CD4-positive, alpha-beta T cell (primary cell): ENCODE results near the gene NLRP12. TPM values are rescaled to one million over a fixed set of nuclear protein-coding genes. Genes with fewer than 3 reads are reported as not detected.

Source experiments
- ATAC-seq: fragments of 200-7000 bp; cut with Tn5 transposase; one replicate; pipeline ENCODE4 v1.10.0; 2022; ENCODE audit warnings: mild to moderate bottlenecking; ENCODE audit not compliant: poor library complexity
- CTCF ChIA-PET: fragments of 350-600 bp; sonication (Branson Sonifier 250); formaldehyde crosslinking; loops from one replicate; lab custom pipeline; 2021; ENCODE audit warnings: antibody characterized with exemption, inconsistent platforms; lab: Charles Lee
- POLR2A ChIA-PET: fragments of 350-600 bp; sonication (Branson Sonifier 250); formaldehyde crosslinking; loops from one replicate; lab custom pipeline; 2021; ENCODE audit warnings: antibody characterized with exemption, inconsistent platforms; lab: Charles Lee
- DNase-seq, 14 experiments: peaks; one replicate each; pipeline ENCODE4 v3.0.0-alpha.2; 2013 to 2020; ENCODE audit warnings: mixed read lengths in 2 of 14
- H3K27ac ChIP-seq, 2 donors: one replicate each; pipeline versions ENCODE4 v1.5.1 to v1.7.0; 2013; ENCODE audit warnings: low read length in 2 of 2, low read depth in 1 of 2, mild to moderate bottlenecking in 1 of 2
- H3K27me3 ChIP-seq, 2 experiments: 1 replicate in 1 of 2; 2 replicates in 1 of 2; pipeline versions ENCODE4 v1.6.1 to v1.7.0; 2013; ENCODE audit warnings: low read length in 2 of 2, control low read depth in 1 of 2, mild to moderate bottlenecking in 1 of 2, moderate library complexity in 1 of 2; ENCODE audit not compliant: insufficient read depth in 2 of 2, control insufficient read depth in 1 of 2
- H3K36me3 ChIP-seq: one replicate; pipeline ENCODE4 v1.6.1; 2013; ENCODE audit warnings: low read length, control low read depth; ENCODE audit not compliant: insufficient read depth
- H3K4me1 ChIP-seq: one replicate; pipeline ENCODE4 v1.6.1; 2013; ENCODE audit warnings: low read length, control low read depth; ENCODE audit not compliant: insufficient read depth
- H3K4me3 ChIP-seq: one replicate; pipeline ENCODE4 v1.5.1; 2013; ENCODE audit warnings: mild to moderate bottlenecking, low read length, moderate library complexity
- H3K9me3 ChIP-seq, 2 experiments: 1 replicate in 1 of 2; 2 replicates in 1 of 2; pipeline versions ENCODE4 v1.6.1 to v1.7.0; 2013; ENCODE audit warnings: low read length in 2 of 2, mild to moderate bottlenecking in 2 of 2, control low read depth in 1 of 2, moderate library complexity in 1 of 2; ENCODE audit not compliant: control insufficient read depth in 1 of 2, insufficient read depth in 1 of 2
- H3K27ac Mint-ChIP-seq: one replicate; pipeline ENCODE4 v1.8.0; 2020; ENCODE audit warnings: mixed read lengths
- H3K27me3 Mint-ChIP-seq: one replicate; pipeline ENCODE4 v1.8.0; 2021; ENCODE audit warnings: mixed read lengths
- H3K36me3 Mint-ChIP-seq: one replicate; pipeline ENCODE4 v1.8.0; 2021; ENCODE audit warnings: low read depth, mixed read lengths
- H3K4me1 Mint-ChIP-seq: one replicate; pipeline ENCODE4 v1.8.0; 2021; ENCODE audit warnings: low read depth, mixed read lengths
- H3K4me3 Mint-ChIP-seq: one replicate; pipeline ENCODE4 v1.8.0; 2020; ENCODE audit warnings: mild to moderate bottlenecking, mixed read lengths
- H3K9me3 Mint-ChIP-seq: one replicate; pipeline ENCODE4 v1.8.0; 2020; ENCODE audit warnings: mixed read lengths
- intact Hi-C, 2 experiments: fragments of 100-400 bp; cut with DNase I in 1 of 2; cut with micrococcal nuclease in 1 of 2; formaldehyde crosslinking; loops; one replicate each; pipeline versions ENCODE4 v1.15.1 to v1.9.0; 2023 to 2025; cut with DNase I, micrococcal nuclease
- total RNA-seq, 174 experiments: library from RNA in 2 of 174; stranded (reverse) in 2 of 174; gene quantifications; one replicate each; pipeline ENCODE4 v1.2.3 and lab custom pipeline; 2021 to 2026
- TF ChIP-seq, protein P1 (sequence below): fragments of 200-600 bp; IDR thresholded peaks from one replicate; pipeline ENCODE4 v1.8.0; 2022; ENCODE audit warnings: antibody characterized with exemption, mild to moderate bottlenecking

NLRP12 gene
- total RNA-seq, 2 experiments from 2014 or later, result 0.08 TPM; not detected in 1

DNA sequence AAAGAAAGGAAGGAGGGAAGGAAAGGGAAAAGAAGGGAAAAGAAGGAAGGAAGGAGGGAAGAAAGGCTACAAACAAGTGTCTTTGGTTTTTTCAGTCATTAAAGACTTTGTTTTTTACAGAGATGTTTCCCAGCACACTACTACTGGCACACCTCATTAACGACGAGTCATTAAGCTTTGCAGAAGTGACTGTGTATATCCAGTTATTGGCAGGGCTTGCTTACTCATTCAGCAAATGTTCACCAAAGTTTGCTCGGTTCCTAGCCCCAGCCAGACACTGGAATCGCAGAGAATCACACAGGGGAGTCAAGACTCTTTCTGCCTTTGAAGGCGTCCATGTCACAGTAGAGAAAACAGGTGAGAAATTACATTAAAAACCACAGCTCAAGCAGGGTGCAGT, 4.3 kb downstream of the NLRP12 start:
- DNase-seq (no peak), ATAC-seq (no peak)
- Histone ChIP-seq H3K36me3 (no peaks in the 10 kb centered on the region), H3K27me3 (peaks cover 4 to 5% of the 10 kb centered on the region in 2 experiments), H3K4me3 (no peak overlapping the region), H3K4me1 (no peaks in the 10 kb centered on the region), H3K9me3 (no peaks in the 10 kb centered on the region), H3K27ac (no peak overlapping the region)
- TF ChIP-seq, protein P1, sequence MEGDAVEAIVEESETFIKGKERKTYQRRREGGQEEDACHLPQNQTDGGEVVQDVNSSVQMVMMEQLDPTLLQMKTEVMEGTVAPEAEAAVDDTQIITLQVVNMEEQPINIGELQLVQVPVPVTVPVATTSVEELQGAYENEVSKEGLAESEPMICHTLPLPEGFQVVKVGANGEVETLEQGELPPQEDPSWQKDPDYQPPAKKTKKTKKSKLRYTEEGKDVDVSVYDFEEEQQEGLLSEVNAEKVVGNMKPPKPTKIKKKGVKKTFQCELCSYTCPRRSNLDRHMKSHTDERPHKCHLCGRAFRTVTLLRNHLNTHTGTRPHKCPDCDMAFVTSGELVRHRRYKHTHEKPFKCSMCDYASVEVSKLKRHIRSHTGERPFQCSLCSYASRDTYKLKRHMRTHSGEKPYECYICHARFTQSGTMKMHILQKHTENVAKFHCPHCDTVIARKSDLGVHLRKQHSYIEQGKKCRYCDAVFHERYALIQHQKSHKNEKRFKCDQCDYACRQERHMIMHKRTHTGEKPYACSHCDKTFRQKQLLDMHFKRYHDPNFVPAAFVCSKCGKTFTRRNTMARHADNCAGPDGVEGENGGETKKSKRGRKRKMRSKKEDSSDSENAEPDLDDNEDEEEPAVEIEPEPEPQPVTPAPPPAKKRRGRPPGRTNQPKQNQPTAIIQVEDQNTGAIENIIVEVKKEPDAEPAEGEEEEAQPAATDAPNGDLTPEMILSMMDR, result no peak
- H3K36me3 Mint-ChIP-seq, result no peaks in the 10 kb centered on the region
- H3K4me3 Mint-ChIP-seq, result no peak overlapping the region
- POLR2A ChIA-PET, result no interaction called here
- intact Hi-C loops, result no loop called here
- H3K27ac Mint-ChIP-seq, result no peak overlapping the region
- no peaks in the 10 kb centered on the region for H3K9me3 Mint-ChIP-seq
- H3K27me3 Mint-ChIP-seq, result peaks cover 27% of the 10 kb centered on the region
- no peaks in the 10 kb centered on the region for H3K4me1 Mint-ChIP-seq
- CTCF ChIA-PET, result no interaction called here

DNA sequence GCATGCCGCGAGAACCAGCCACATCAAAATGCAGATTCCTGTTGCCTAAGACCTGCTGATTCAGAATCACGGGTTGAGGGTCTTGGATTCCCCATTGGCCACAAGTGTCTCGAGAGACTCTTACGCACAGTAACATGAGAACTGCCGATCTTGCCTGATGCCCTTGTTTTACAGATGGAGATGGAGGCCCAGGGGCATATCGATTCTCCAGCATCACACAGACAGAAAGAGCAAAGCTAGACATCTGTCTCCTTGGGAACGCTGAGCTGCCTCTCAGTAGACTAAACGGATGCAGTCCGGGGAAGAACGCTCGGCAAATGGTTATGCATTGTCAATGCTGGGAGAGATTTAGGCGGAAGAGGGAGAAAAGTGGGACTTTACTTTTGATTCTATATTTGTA, 5.4 kb downstream of the NLRP12 start:
- CTCF ChIA-PET, result no interaction called here

DNA sequence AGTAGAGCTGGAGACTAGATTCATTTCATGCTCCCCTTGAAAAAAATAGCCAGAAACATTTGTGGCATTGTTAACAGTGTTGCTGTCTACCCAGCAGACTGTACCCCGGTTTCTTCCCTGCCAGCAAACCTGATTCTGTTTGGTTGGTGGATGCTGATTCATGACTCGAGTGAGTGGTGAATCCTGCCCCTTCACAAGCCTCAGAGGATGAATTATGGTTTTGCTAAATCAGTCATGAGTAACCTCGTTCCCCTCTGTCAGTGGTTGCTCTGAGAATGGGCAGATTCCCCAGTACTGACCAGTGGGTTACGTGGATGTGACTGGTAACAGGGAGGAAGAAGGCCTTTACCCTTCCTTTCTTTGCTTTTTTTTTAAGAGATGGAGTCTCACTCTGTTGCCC, 10.1 kb downstream of the NLRP12 start:
- Histone ChIP-seq H3K4me3 (no peak overlapping the region), H3K36me3 (no peaks in the 10 kb centered on the region), H3K9me3 (peaks cover 0 to 8% of the 10 kb centered on the region in 2 experiments), H3K27me3 (no peaks in the 10 kb centered on the region), H3K27ac (no peak overlapping the region), H3K4me1 (no peaks in the 10 kb centered on the region)
- TF ChIP-seq, protein P1, result no peak
- Mint-ChIP-seq H3K4me3 (no peak overlapping the region), H3K27ac (no peak overlapping the region), H3K27me3 (no peaks in the 10 kb centered on the region), H3K4me1 (no peaks in the 10 kb centered on the region), H3K9me3 (no peaks in the 10 kb centered on the region), H3K36me3 (no peaks in the 10 kb centered on the region)
- ATAC-seq (no peak), DNase-seq (no peak)
- ChIA-PET CTCF (interaction anchor here (1.6 kb wide), 1 partner anchor 21 kb away, joined by 4 read pairs; no protein-coding TSS in a partner anchor), POLR2A (no interaction called here)
- intact Hi-C loops, result no loop called here

More for the DNA sequence above, 5.4 kb downstream of the NLRP12 start:
- H3K9me3 Mint-ChIP-seq, result no peaks in the 10 kb centered on the region
- no peak overlapping the region for H3K27ac ChIP-seq
- H3K27me3 Mint-ChIP-seq, result peaks cover 18% of the 10 kb centered on the region
- DNase-seq (no peak), ATAC-seq (no peak)
- POLR2A ChIA-PET, result no interaction called here
- no peaks in the 10 kb centered on the region for H3K4me1 ChIP-seq
- H3K4me1 Mint-ChIP-seq, result no peaks in the 10 kb centered on the region
- TF ChIP-seq, protein P1, result no peak
- no peak overlapping the region for H3K27ac Mint-ChIP-seq
- no peak overlapping the region for H3K4me3 ChIP-seq
- intact Hi-C loops, result no loop called here
- no peaks in the 10 kb centered on the region for H3K36me3 Mint-ChIP-seq
- no peak overlapping the region for H3K4me3 Mint-ChIP-seq
- no peaks in the 10 kb centered on the region for H3K9me3 ChIP-seq
- no peaks in the 10 kb centered on the region for H3K36me3 ChIP-seq
- peaks cover 0 to 1% of the 10 kb centered on the region in 2 experiments for H3K27me3 ChIP-seq
